ENCODE results near the gene NHLH1. TPM values are rescaled to one million over a fixed set of nuclear protein-coding genes. Genes with fewer than 3 reads are reported as not detected.

The NHLH1 gene
- total RNA-seq, 6 experiments from 2014 or later, result 0.11 to 0.17 (median 0.11) TPM; not detected in 3

- DNase-seq, result no peak
- no peak overlapping the region for H3K27ac Mint-ChIP-seq
- no peak for TF ChIP-seq CTCF (IDR thresholded peaks at IDR 0.05)
- H3K4me3 Mint-ChIP-seq, result no peak overlapping the region
- H3K9me3 Mint-ChIP-seq, result no peaks in the 10 kb centered on the region
- H3K36me3 Mint-ChIP-seq (ENCODE audit: low read depth), result no peaks in the 10 kb centered on the region
- no peaks in the 10 kb centered on the region for H3K4me1 Mint-ChIP-seq (ENCODE audit: low read depth)
- peaks cover 69% of the 10 kb centered on the region for H3K27me3 Mint-ChIP-seq (ENCODE audit: insufficient read depth)
Measured at GRCh38 chr1:160400646-160401486, 34.0 kb downstream of the NHLH1 start.

- Mint-ChIP-seq H3K9me3 (no peaks in the 10 kb centered on the region), H3K4me3 (no peak overlapping the region), H3K4me1 (ENCODE audit: low read depth) (no peaks in the 10 kb centered on the region), H3K27ac (no peak overlapping the region), H3K36me3 (ENCODE audit: low read depth) (no peaks in the 10 kb centered on the region), H3K27me3 (ENCODE audit: insufficient read depth) (peaks cover 69% of the 10 kb centered on the region)
- TF ChIP-seq CTCF (IDR thresholded peaks at IDR 0.05), result no peak
- no peak for DNase-seq
Measured at GRCh38 chr1:160401487-160401805, 34.6 kb downstream of the NHLH1 start.

GRCh38 chr1:160402001-160402795, 35.3 kb downstream of the NHLH1 start:
- no peaks in the 10 kb centered on the region for H3K36me3 Mint-ChIP-seq (ENCODE audit: low read depth)
- no peak for DNase-seq
- H3K4me3 Mint-ChIP-seq, result no peak overlapping the region
- H3K27ac Mint-ChIP-seq, result no peak overlapping the region
- no peaks in the 10 kb centered on the region for H3K4me1 Mint-ChIP-seq (ENCODE audit: low read depth)
- H3K27me3 Mint-ChIP-seq (ENCODE audit: insufficient read depth), result peaks cover 71% of the 10 kb centered on the region
- TF ChIP-seq CTCF (IDR thresholded peaks at IDR 0.05), result no peak
- no peaks in the 10 kb centered on the region for H3K9me3 Mint-ChIP-seq

GRCh38 chr1:160403244-160403643, 36.4 kb downstream of the NHLH1 start:
- peaks cover 61% of the 10 kb centered on the region for H3K27me3 Mint-ChIP-seq (ENCODE audit: insufficient read depth)
- TF ChIP-seq CTCF (IDR thresholded peaks at IDR 0.05), result no peak
- H3K4me3 Mint-ChIP-seq, result no peak overlapping the region
- no peaks in the 10 kb centered on the region for H3K36me3 Mint-ChIP-seq (ENCODE audit: low read depth)
- no peaks in the 10 kb centered on the region for H3K9me3 Mint-ChIP-seq
- no peak overlapping the region for H3K27ac Mint-ChIP-seq
- no peaks in the 10 kb centered on the region for H3K4me1 Mint-ChIP-seq (ENCODE audit: low read depth)
- no peak for DNase-seq

GRCh38 chr1:160404094-160404493, 37.2 kb downstream of the NHLH1 start:
- no peak for DNase-seq

More at GRCh38 chr1:160404094-160404493, 37.2 kb downstream of the NHLH1 start:
- H3K9me3 Mint-ChIP-seq, result no peaks in the 10 kb centered on the region
- no peak for TF ChIP-seq CTCF (IDR thresholded peaks at IDR 0.05)
- no peaks in the 10 kb centered on the region for H3K36me3 Mint-ChIP-seq (ENCODE audit: low read depth)
- no peak overlapping the region for H3K4me3 Mint-ChIP-seq
- peaks cover 62% of the 10 kb centered on the region for H3K27me3 Mint-ChIP-seq (ENCODE audit: insufficient read depth)
- no peaks in the 10 kb centered on the region for H3K4me1 Mint-ChIP-seq (ENCODE audit: low read depth)
- no peak overlapping the region for H3K27ac Mint-ChIP-seq

Measured in HFFc6 (cell line).